ENCODE measurements around the gene MRGPRD.
A peak's percentile ranks its signal among the peaks of the same experiment; 100 is the strongest.

MRGPRD gene, protein sequence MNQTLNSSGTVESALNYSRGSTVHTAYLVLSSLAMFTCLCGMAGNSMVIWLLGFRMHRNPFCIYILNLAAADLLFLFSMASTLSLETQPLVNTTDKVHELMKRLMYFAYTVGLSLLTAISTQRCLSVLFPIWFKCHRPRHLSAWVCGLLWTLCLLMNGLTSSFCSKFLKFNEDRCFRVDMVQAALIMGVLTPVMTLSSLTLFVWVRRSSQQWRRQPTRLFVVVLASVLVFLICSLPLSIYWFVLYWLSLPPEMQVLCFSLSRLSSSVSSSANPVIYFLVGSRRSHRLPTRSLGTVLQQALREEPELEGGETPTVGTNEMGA

DNA sequence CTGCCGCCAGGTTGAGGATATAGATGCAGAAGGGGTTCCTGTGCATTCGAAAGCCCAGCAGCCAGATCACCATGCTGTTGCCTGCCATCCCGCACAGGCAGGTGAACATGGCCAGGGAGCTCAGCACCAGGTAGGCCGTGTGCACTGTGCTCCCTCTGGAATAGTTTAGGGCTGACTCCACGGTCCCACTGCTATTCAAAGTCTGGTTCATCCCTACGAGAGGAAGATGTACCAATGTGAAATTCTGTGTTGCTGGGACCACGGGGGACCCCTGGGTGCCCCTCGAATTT is at the start of gene MRGPRD:
MRGPRD (minus strand) TSS at position 211 of the 290 bp plus-strand sequence; CDS start at position 211, 0 bp downstream.
- DNase-seq (ENCODE audit: low spot score): peak; percentile 15

- no peak for DNase-seq (ENCODE audit: low spot score)
Measured at GRCh38 chr11:69030301-69030700, 49.5 kb upstream of the MRGPRD start.

GRCh38 chr11:69027704-69028372 is 47.1 kb upstream of the MRGPRD start:
- no peak for DNase-seq (ENCODE audit: low spot score)

GRCh38 chr11:69024509-69024908 is 43.7 kb upstream of the MRGPRD start:
- no peak for DNase-seq (ENCODE audit: low spot score)

- DNase-seq (ENCODE audit: low spot score): no peak
Measured at GRCh38 chr11:69022260-69022659, 41.5 kb upstream of the MRGPRD start.

DNA sequence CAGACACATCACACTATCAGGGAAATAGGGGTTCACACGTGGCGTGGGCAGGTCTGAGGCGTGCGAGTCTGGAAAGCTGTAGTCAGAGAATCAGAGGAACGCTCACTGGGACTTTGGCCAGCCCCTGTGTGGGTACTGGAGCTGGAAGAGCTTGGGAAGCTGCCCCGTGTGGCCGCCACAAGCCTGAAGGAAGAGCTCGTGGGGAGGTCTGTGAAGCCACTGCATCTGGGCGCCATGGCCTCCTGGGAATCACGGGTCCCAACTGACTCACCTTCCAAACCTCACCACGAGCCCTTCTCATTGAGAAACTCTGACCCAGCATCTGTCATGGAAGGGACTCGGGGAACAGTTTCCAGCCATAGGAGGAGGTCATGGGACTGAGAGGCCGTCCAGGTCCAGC is 38.1 kb upstream of the MRGPRD start:
- no peak for DNase-seq (ENCODE audit: low spot score)

DNA sequence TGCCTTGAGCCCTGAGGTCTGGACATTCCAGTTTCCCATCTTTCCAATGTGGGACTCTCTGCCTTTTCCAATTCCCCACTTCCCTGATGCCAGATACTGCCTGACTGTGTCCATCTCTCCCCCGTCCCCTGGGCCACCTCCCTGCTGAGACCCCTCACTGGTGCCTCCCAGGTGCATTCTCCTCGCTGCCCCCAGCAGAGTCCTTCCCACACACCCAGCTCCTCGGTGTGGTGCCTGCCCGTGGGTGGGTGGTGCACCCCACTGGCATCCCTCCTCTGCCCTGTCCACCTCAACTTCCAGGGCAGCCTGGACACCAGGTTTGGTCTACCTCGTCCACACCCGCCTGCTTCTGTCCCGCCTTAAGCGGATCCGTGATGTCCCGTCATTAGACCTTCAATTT is 37.2 kb upstream of the MRGPRD start:
- no peak for DNase-seq (ENCODE audit: low spot score)

- DNase-seq (ENCODE audit: low spot score): no peak
Measured at GRCh38 chr11:69014898-69015549, 34.2 kb upstream of the MRGPRD start.

DNA sequence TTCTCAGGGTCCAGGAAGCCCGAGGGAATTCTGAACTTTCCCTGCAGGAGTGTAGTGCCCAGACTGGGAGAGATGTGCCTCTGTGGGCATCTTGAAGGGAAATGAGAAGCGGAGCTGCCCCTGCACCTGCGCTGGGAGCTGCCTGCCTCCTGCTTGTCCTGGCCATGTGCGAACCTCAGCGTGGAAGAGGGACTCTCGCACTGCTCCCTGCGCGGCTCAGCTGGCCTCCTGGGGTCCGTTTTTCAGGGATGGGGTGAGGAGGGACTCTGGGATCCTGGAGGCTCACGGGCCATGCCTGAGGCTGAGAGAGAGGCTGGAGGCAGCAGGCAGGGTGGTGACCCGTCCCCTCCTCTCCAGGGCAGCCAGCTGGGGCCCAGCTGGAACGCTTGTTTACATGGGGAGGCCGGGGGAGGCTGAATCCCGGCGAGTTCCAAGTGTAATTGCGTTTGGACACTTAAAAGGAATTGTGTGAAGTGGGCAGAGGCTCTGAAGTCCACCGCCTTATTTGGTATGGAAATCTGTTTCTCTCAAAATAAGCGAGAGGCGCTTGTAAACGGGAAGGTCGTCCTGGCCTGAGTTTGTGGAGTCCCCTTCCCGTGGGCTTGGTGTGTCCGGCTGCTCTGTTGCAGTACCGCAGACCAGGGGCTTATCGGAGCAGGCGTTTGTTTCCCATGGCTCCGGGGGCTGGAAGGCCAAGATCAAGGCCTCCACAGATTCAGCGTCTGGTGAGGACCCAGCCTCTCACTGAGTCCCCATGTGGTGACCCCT is 33.5 kb upstream of the MRGPRD start:
- no peak for DNase-seq (ENCODE audit: low spot score)

GRCh38 chr11:69013009-69013951 is 32.5 kb upstream of the MRGPRD start, which contains the start of gene MRGPRF:
Gene MRGPRF (minus strand): TSS chr11:69013246. CDS start chr11:69009901, 3,345 bp downstream.
- peak; percentile 47 for DNase-seq (ENCODE audit: low spot score)

DNA sequence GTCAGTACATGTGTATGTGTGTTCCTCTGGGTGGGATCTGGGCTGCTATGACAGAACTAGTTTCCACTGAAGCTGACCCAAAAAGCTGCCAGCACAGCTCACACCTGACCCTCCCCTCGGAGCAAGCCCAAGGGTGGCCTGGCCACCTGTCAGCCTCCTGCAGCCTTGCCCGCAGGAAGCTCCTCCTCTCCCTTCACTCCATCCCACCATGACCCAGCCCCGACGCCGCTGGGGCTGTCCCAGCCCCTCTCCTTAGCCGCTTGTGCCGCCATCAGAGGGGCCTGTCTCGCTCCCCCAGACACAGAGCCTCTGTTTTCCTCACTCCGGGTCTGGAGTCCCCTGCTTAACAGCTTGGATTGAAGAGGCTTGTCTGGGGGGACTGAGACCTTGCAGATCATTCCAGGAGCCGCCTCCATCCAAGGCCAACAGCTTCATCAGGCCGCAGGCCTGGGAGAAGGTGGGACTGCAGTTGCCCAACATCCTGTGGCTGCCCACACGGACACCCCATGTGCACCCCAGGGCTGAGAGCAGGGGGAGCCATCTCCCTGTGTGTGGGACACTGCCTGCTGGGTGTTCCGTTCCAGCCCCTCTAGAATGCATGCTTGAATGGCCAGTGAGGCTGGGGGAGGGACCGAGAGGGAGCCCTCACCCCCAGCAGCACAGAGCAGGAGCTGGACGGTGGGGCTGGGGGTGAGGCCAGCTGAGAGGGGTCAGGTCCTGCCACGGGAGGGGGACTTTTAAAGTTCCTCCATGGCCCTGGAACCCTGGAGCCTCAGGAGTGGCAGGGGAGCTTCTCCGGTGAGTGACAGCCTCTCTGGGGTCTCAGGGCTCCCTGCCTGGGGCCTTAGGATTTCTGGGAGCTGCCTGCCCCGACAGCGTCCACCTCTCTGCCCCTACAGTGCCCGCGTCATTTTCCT is 31.6 kb upstream of the MRGPRD start:
- DNase-seq (ENCODE audit: low spot score): no peak

GRCh38 chr11:69011624-69012091 is 30.9 kb upstream of the MRGPRD start:
- no peak for DNase-seq (ENCODE audit: low spot score)

DNA sequence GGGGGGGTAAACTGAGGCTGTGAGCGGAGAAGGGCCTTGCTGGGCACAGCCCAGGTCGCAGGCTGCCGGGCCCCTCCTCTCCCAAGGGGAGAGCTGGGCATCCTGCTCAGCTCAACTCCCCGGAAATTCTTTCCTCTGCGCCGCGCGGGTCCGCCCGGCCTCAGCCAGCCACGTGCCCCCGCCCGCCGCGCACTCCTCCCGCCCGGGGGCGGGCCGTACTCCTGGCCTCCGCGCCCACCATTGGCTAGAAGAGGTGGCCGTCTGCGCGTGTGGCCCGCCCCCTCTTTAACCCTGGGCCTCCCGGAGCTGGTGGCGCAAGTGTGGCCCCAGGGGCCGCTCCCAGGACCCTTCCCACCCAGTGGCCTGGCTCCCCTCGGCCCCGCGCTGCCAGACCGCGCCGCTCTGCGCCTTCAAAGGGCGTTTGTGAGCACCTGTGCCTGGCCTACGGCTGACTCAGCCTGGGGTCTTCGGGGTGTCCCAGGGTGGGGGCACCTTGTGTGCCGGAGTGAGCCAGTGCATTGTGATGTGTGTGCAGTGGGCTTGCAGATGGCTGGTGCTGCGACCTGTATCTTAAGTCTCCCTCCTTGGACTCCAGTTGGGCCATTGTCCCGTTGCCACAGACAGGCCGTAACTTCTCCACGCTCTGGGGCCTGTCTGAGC is 30.3 kb upstream of the MRGPRD start:
- DNase-seq (ENCODE audit: low spot score): peak; percentile 70

DNA sequence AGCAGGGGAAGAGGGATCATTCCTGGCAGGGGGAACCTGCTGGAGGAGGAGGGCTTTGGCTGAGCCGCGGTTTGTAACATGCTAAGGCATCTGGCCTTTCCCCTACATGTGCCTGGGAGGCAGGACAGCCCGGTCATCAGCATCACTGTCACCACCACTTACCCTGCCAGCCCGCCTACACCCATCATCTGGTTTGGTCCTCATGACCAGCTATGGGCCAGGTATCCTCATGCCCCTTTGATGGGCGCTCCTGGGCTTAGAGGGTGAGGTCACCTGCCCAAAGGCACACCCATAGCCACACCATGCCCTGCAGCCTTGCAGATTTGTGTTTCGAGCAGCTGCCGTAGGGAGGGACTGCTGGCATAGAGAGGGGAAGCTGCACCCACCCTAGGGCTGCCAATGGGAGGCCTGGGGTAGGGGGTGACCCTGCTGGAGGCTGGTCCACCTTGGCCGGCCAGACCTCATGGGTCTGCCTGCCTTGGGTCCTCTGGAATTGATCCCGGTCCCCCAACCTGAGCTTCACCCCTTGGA is 29.6 kb upstream of the MRGPRD start:
- DNase-seq (ENCODE audit: low spot score): no peak

GRCh38 chr11:69009441-69010211 is 28.8 kb upstream of the MRGPRD start:
- no peak for DNase-seq (ENCODE audit: low spot score)

DNA sequence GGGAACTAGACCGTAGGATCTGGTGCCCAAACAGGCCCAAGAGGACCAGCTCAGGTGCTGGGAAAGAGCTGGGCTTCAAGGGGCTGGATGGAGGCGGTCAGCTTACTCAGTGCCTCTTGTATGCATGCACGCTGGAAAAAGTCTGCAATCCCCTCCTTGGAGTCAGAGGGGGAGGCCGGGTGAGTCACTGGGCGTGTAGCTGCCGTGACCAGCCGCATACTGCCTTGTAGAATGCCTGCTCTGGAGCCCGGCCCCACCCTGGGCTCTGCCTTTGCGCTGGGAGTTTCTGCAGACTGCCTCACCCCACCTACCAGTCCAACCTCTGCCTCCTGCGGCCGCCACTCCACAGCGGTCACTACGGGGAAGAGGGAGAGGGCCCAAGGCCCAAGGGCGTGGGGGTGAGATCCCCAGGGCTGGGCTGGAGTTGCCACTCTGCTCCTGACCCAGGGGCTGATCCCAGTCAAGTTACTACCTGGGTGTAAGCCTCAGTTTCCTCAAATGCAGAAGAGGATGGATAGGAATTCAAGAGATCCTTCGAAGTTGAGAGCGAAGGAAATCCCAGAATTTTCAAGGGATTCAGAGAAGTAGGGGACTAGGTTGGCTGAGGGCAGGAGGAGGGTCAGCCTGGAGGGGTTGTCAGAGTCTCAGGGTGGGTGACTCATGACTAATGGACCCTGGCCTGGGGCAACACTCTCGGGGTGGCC is 28.1 kb upstream of the MRGPRD start:
- peak; percentile 41 for DNase-seq (ENCODE audit: low spot score)

DNA sequence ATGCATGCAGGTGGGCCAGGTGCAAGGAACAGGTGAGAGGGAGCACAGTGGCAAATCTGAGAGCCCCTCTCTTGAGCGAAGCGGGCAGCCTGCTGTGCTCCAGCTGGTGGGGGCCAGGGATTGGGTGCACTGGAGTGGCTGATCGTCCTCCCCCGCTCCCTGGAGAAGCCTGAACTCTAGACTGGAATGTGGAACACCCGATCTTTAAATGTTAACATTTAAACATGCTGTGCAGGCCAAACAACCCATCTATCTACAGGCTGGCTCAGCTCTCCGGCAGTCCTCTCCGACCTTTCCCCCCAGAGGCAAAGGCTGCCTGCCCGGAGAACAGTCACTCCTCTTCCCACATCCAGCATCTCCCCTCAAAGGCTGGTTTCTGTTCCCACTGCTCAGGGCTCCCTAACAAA is 27.2 kb upstream of the MRGPRD start:
- DNase-seq (ENCODE audit: low spot score): no peak

DNA sequence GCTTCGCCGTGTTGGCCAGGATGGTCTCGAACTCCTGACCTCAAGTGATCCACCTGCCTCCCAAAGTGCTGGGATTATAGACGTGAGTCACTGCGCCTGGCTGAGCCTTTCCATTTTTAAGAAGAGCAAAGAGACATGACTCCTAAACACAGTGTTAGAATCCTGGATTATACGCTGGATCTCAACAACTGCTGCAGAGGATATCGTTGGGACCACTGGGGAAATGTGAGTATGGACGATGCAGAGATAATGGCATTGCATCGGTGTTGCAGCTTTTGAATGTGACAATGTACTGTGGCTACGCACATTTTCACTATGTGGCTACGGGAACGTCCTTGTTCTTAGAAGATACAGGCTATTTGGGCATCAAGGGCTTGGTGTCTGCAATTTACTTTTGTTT is 26.0 kb upstream of the MRGPRD start:
- no peak for DNase-seq (ENCODE audit: low spot score)

Measured in D341Med (cell line).